Measurements from ENCODE around the gene APCDD1. TPM values are rescaled to one million over a fixed set of nuclear protein-coding genes. Genes with fewer than 3 reads are reported as not detected.
"Not testable (repeated sequence)": the region's sequence is repeated elsewhere in the genome, so short reads cannot be mapped to it uniquely, and the experiment has no call there.

The APCDD1 gene
- total RNA-seq, 1 donor from 2014 or later, result 7.5 TPM

GRCh38 chr18:10462597-10462996 lies 8.2 kb downstream of the APCDD1 start:
- DNase-seq (ENCODE audit: low spot score), result no peak

- DNase-seq (ENCODE audit: low spot score), result no peak
These were observed 8.7 kb downstream of the APCDD1 start for GRCh38 chr18:10463096-10463495.

GRCh38 chr18:10463741-10464140 lies 9.3 kb downstream of the APCDD1 start:
- no peak for DNase-seq (ENCODE audit: low spot score)

- not testable (repeated sequence) for DNase-seq (ENCODE audit: low spot score)
These were observed 9.8 kb downstream of the APCDD1 start for GRCh38 chr18:10464161-10464648.

- DNase-seq (ENCODE audit: low spot score), result no peak
These were observed 10.9 kb downstream of the APCDD1 start for GRCh38 chr18:10465174-10465939.

GRCh38 chr18:10470429-10470828 lies 16.0 kb downstream of the APCDD1 start:
- DNase-seq (ENCODE audit: low spot score), result no peak

GRCh38 chr18:10471574-10471973 lies 17.1 kb downstream of the APCDD1 start:
- DNase-seq (ENCODE audit: low spot score), result no peak

- DNase-seq (ENCODE audit: low spot score), result no peak
These were observed 18.7 kb downstream of the APCDD1 start for GRCh38 chr18:10473132-10473531.

GRCh38 chr18:10474309-10474708 lies 19.9 kb downstream of the APCDD1 start:
- DNase-seq (ENCODE audit: low spot score), result no peak

- DNase-seq (ENCODE audit: low spot score), result no peak
These were observed 20.8 kb downstream of the APCDD1 start for GRCh38 chr18:10475276-10475653.

GRCh38 chr18:10475654-10476291 lies 21.3 kb downstream of the APCDD1 start:
- DNase-seq (ENCODE audit: low spot score), result no peak

GRCh38 chr18:10476338-10476791 lies 21.9 kb downstream of the APCDD1 start:
- DNase-seq (ENCODE audit: low spot score), result peak; percentile 83

GRCh38 chr18:10477121-10477862 lies 22.9 kb downstream of the APCDD1 start:
- no peak for DNase-seq (ENCODE audit: low spot score)

- no peak for DNase-seq (ENCODE audit: low spot score)
These were observed 23.4 kb downstream of the APCDD1 start for GRCh38 chr18:10477863-10478260.

GRCh38 chr18:10481831-10482230 lies 27.4 kb downstream of the APCDD1 start:
- no peak for DNase-seq (ENCODE audit: low spot score)

GRCh38 chr18:10482363-10482984 lies 28.0 kb downstream of the APCDD1 start:
- no peak for DNase-seq (ENCODE audit: low spot score)

GRCh38 chr18:10482985-10483949 lies 28.8 kb downstream of the APCDD1 start:
- DNase-seq (ENCODE audit: low spot score), result no peak

- no peak for DNase-seq (ENCODE audit: low spot score)
These were observed 31.0 kb downstream of the APCDD1 start for GRCh38 chr18:10485475-10485874.

- no peak for DNase-seq (ENCODE audit: low spot score)
These were observed 31.9 kb downstream of the APCDD1 start for GRCh38 chr18:10486362-10486761.

GRCh38 chr18:10487154-10487553 lies 32.7 kb downstream of the APCDD1 start:
- no peak for DNase-seq (ENCODE audit: low spot score)

GRCh38 chr18:10488017-10488416 lies 33.6 kb downstream of the APCDD1 start:
- DNase-seq (ENCODE audit: low spot score), result peak; percentile 95

Data from umbilical cord (tissue), 2 donors.